Cardiac muscle cell (in vitro differentiated cells and primary cell): Measurements from ENCODE around the gene ANKRD13A. TPM values are rescaled to one million over a fixed set of nuclear protein-coding genes. Genes with fewer than 3 reads are reported as not detected.
A peak's percentile ranks its signal among the peaks of the same experiment; 100 is the strongest.

Experiments used
- DNase-seq, 2 donors: peaks; one replicate each; pipeline versions ENCODE4 v3.0.0 to v3.0.0-alpha.2; 2010 to 2017; ENCODE audit warnings: low read depth in 1 of 2, low spot score in 1 of 2
- H3K27ac ChIP-seq: fragments of 200-600 bp; sonication (generic); 2 replicates; pipeline ENCODE4 v1.5.1; 2016
- H3K27me3 ChIP-seq: fragments of 200-600 bp; sonication (generic); 2 replicates; pipeline ENCODE4 v1.6.0; 2016; ENCODE audit warnings: control low read depth
- H3K36me3 ChIP-seq: fragments of 200-600 bp; sonication (generic); 2 replicates; pipeline ENCODE4 v1.5.1; 2016; ENCODE audit warnings: control low read depth
- H3K4me1 ChIP-seq: fragments of 200-600 bp; sonication (generic); 2 replicates; pipeline ENCODE4 v1.8.1; 2017; ENCODE audit warnings: low read depth, mild to moderate bottlenecking, mixed run types
- H3K4me3 ChIP-seq: fragments of 200-600 bp; sonication (generic); 2 replicates; pipeline ENCODE4 v1.5.1; 2016; ENCODE audit warnings: mild to moderate bottlenecking
- H3K9me3 ChIP-seq: fragments of 200-600 bp; sonication (generic); 2 replicates; pipeline ENCODE4 v1.5.1; 2017; ENCODE audit warnings: low read depth, mild to moderate bottlenecking, control low read depth
- polyA plus RNA-seq: library from polyadenylated mRNA; unstranded; fragments of >200 nt; fragmentation: Nextera tagmentation; extraction: Ambion mirVana; gene quantifications from 2 replicates; pipeline ENCODE4 v1.2.1, GENCODE V29; 2016
- total RNA-seq: library from RNA; depleted of rRNA; stranded (reverse); fragments of >200 nt; gene quantifications from 2 replicates; pipeline ENCODE4 v1.2.3, GENCODE V29; 2016
- TF ChIP-seq, protein P1 (sequence below): IDR thresholded peaks from 2 replicates; pipeline ENCODE4 v1.5.1; 2012; ENCODE audit warnings: low read depth, mild to moderate bottlenecking, low read length

ANKRD13A gene
- total and polyA plus RNA-seq, 2 experiments from 2014 or later = 26.9 to 77.2 TPM

DNA sequence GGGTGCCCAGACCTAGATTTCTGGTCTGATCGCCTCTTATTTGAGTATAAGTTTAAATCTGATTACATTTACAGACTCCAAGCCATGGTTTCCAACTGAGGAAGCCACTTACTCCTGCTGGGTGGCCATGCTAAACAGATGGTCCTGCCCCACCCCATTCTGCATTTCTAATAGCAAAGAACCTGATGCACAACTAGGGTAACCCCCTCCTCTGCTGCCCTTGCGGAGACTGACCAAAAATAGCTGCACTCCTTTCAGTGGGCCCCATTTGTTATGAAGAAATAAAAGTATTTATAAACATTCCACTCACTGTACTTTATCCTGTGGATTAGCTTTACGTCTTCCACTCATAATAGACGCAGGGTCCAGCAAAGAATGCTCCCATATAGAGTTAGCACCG lies 9.8 kb upstream of the ANKRD13A start:
- H3K4me3 ChIP-seq = no peak overlapping the region
- H3K27me3 ChIP-seq = no peaks in the 10 kb centered on the region
- DNase-seq = no peak
- peaks cover 16% of the 10 kb centered on the region for H3K36me3 ChIP-seq
- H3K9me3 ChIP-seq = no peaks in the 10 kb centered on the region
- H3K4me1 ChIP-seq = peaks cover 9% of the 10 kb centered on the region
- H3K27ac ChIP-seq = peak overlapping the region; percentile 14
- TF ChIP-seq, protein P1, sequence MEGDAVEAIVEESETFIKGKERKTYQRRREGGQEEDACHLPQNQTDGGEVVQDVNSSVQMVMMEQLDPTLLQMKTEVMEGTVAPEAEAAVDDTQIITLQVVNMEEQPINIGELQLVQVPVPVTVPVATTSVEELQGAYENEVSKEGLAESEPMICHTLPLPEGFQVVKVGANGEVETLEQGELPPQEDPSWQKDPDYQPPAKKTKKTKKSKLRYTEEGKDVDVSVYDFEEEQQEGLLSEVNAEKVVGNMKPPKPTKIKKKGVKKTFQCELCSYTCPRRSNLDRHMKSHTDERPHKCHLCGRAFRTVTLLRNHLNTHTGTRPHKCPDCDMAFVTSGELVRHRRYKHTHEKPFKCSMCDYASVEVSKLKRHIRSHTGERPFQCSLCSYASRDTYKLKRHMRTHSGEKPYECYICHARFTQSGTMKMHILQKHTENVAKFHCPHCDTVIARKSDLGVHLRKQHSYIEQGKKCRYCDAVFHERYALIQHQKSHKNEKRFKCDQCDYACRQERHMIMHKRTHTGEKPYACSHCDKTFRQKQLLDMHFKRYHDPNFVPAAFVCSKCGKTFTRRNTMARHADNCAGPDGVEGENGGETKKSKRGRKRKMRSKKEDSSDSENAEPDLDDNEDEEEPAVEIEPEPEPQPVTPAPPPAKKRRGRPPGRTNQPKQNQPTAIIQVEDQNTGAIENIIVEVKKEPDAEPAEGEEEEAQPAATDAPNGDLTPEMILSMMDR = no peak

DNA sequence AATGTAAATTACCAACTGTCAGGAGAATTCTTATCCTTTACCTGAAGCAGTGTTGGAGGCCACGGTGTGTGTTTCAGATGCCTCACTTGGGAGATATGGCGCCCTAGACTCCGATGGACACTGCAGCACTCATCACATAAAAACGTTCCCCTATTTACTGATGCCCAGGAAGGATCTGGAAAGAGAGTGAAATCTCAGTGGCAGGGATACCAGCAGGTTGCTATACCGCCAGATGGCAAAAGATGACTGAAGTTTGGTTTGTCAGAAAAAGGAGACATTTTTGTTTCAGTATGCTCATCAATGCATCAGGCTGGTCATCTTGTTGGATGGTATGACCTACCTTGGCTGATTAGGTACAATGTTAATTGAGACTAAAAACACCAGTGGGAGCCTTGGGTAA lies 7.6 kb upstream of the ANKRD13A start:
- H3K9me3 ChIP-seq = no peaks in the 10 kb centered on the region
- TF ChIP-seq, protein P1 = no peak
- H3K27ac ChIP-seq = no peak overlapping the region

DNA sequence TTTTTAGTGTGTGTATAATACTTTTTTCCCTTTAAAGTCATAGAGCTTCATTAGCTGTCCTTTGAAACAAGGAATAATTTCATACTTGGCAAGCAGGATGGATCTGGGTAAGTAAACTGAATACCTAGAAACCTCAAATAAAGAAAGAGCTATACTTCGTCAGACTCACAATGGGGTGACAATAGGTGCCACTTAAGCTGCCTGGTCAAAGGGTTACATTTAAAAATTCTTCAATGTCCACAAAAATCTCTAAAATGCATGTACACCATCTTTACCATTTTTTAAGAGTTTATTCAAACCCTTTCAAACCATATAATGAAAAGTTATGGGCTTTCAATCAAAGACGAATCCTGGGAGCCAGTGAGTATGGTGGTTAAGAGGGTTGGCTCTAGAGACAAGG lies 6.1 kb upstream of the ANKRD13A start:
- H3K36me3 ChIP-seq = peaks cover 7% of the 10 kb centered on the region

More for the DNA sequence above, 7.6 kb upstream of the ANKRD13A start:
- H3K36me3 ChIP-seq = peaks cover 16% of the 10 kb centered on the region
- H3K4me3 ChIP-seq = no peak overlapping the region
- H3K27me3 ChIP-seq = no peaks in the 10 kb centered on the region
- DNase-seq = no peak
- H3K4me1 ChIP-seq = peaks cover 9% of the 10 kb centered on the region

DNA sequence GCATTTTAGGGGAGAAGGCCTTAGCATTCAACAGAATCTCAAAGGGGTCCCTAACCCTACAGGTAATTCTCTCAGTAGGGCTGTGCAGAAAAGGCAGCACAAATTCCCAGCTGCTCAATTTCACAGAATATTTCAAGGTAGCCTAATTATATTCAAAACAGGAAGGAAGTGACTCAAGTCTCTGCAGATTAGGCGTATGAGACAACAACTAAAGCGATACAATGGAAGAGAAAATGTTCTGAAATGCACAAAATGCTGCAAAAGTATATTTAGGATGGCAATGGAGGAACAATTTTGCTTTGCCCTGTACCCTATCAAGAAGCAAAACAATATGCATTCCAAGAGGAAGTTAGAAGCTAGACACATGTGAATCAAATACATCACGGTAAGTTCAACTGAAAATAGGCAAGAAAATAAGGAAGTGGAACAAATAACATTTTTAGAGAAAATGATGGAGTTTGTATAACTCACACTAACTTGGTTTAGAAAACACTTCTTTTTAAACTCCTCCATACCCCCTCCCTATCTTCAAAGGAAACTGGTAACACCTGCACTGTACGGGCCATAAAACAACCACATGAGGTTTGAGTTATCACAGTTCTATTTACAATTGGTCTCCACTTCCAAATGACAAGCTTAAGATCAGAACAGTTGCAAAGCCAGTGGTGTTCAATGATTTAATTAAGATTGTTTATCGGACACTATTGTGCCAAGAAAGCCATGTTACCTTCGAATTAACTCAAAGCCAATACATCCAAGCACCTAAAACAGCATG lies 4.6 kb upstream of the ANKRD13A start:
- no peaks in the 10 kb centered on the region for H3K9me3 ChIP-seq
- H3K27me3 ChIP-seq = no peaks in the 10 kb centered on the region
- peak in 1 of 2 donors; percentile 21 for DNase-seq
- TF ChIP-seq, protein P1 = no peak
- H3K36me3 ChIP-seq = peaks cover 3% of the 10 kb centered on the region
- H3K4me3 ChIP-seq = peak overlapping the region; percentile 73
- no peak overlapping the region for H3K27ac ChIP-seq
- H3K4me1 ChIP-seq = peaks cover 3% of the 10 kb centered on the region

More for the DNA sequence above, 6.1 kb upstream of the ANKRD13A start:
- TF ChIP-seq, protein P1 = no peak
- Histone ChIP-seq H3K27me3 (no peaks in the 10 kb centered on the region), H3K4me1 (peaks cover 9% of the 10 kb centered on the region), H3K9me3 (no peaks in the 10 kb centered on the region), H3K27ac (no peak overlapping the region), H3K4me3 (no peak overlapping the region)
- DNase-seq = no peak

GRCh38 chr12:109995361-109995685 lies 3.9 kb upstream of the ANKRD13A start:
- Histone ChIP-seq H3K36me3 (peaks cover 3% of the 10 kb centered on the region), H3K27ac (peak overlapping the region; percentile 63), H3K4me3 (peak overlapping the region; percentile 73), H3K4me1 (no peaks in the 10 kb centered on the region), H3K27me3 (no peaks in the 10 kb centered on the region), H3K9me3 (no peaks in the 10 kb centered on the region)
- TF ChIP-seq, protein P1 = no peak
- DNase-seq = no peak
